Activated B cell treated with CpG ODN at 0.5 μM for 24 hours (primary cell): ENCODE measurements around the gene PWWP2B. TPM values are rescaled to one million over a fixed set of nuclear protein-coding genes. Genes with fewer than 3 reads are reported as not detected.

Source experiments
- ATAC-seq: fragments of 200-7000 bp; cut with Tn5 transposase; one replicate; pipeline ENCODE4 v1.10.0; 2021; ENCODE audit warnings: low read depth, mild to moderate bottlenecking, moderate library complexity
- CTCF ChIA-PET: fragments of 350-600 bp; sonication (Branson Sonifier 250); formaldehyde crosslinking; loops from one replicate; lab custom pipeline; 2021; ENCODE audit warnings: antibody characterized with exemption; lab: Charles Lee
- POLR2A ChIA-PET: fragments of 350-600 bp; sonication (Branson Sonifier 250); formaldehyde crosslinking; loops from one replicate; lab custom pipeline; 2021; ENCODE audit warnings: antibody characterized with exemption; lab: Charles Lee
- DNase-seq: peaks from one replicate; pipeline ENCODE4 v3.0.0; 2022
- H3K27ac Mint-ChIP-seq: one replicate; pipeline ENCODE4 v1.8.0; 2020; ENCODE audit warnings: mixed read lengths
- H3K27me3 Mint-ChIP-seq: one replicate; pipeline ENCODE4 v1.8.0; 2021; ENCODE audit warnings: mixed read lengths
- H3K36me3 Mint-ChIP-seq: one replicate; pipeline ENCODE4 v1.8.0; 2021; ENCODE audit warnings: low read depth, mixed read lengths
- H3K4me1 Mint-ChIP-seq: one replicate; pipeline ENCODE4 v1.8.0; 2021; ENCODE audit warnings: mixed read lengths
- H3K4me3 Mint-ChIP-seq: one replicate; pipeline ENCODE4 v1.8.0; 2020; ENCODE audit warnings: mild to moderate bottlenecking, mixed read lengths
- H3K9me3 Mint-ChIP-seq: one replicate; pipeline ENCODE4 v1.8.0; 2020; ENCODE audit warnings: mixed read lengths
- intact Hi-C: fragments of 100-400 bp; cut with micrococcal nuclease; formaldehyde crosslinking; loops from one replicate; pipeline ENCODE4 v1.15.1; 2024
- total RNA-seq: library from RNA; stranded (reverse); gene quantifications from 2 replicates; pipeline ENCODE4 v1.2.3, GENCODE V29; 2022
- TF ChIP-seq, protein P1 (sequence below): fragments of 200-600 bp; IDR thresholded peaks from one replicate; pipeline ENCODE4 v1.8.0; 2022; ENCODE audit warnings: antibody characterized with exemption, mild to moderate bottlenecking

PWWP2B gene
- total RNA-seq, 1 donor from 2014 or later: 13.4 TPM

DNA sequence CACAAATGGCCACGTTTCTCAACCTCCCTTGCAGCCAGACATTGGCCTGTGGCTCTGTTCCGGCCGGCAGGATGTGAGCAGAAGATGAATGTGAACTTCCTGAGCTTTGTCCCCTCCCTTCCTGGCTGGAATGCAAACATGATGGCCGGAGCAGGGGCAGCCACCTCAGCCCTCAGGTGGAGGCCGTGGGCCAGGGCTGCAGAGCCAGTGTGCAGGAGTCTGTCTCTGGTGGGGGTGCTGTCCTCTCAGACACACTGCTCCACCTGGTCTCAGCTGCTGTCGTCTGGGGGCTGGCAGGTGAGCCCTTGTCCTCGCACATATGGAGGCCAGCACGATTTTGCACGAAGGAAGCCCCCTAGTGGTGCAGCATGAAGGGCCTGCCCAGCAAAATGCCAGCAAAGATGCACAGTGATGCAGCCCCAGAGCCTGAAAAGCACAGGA is 25.3 kb upstream of the PWWP2B start:
- Mint-ChIP-seq H3K9me3 (no peaks in the 10 kb centered on the region), H3K27me3 (peaks cover 7% of the 10 kb centered on the region), H3K27ac (no peak overlapping the region), H3K4me3 (no peak overlapping the region), H3K36me3 (peaks cover 15% of the 10 kb centered on the region), H3K4me1 (no peaks in the 10 kb centered on the region)
- ChIA-PET CTCF (no interaction called here), POLR2A (interaction anchor here (0.7 kb wide), 1 partner anchor 18 kb away, joined by 3 read pairs; no protein-coding TSS in a partner anchor)
- ATAC-seq (no peak), DNase-seq (no peak)
- intact Hi-C loops: loop anchor here (5.0 kb wide), 1 partner anchor 149 kb away; no protein-coding TSS in a partner anchor
- TF ChIP-seq, protein P1, sequence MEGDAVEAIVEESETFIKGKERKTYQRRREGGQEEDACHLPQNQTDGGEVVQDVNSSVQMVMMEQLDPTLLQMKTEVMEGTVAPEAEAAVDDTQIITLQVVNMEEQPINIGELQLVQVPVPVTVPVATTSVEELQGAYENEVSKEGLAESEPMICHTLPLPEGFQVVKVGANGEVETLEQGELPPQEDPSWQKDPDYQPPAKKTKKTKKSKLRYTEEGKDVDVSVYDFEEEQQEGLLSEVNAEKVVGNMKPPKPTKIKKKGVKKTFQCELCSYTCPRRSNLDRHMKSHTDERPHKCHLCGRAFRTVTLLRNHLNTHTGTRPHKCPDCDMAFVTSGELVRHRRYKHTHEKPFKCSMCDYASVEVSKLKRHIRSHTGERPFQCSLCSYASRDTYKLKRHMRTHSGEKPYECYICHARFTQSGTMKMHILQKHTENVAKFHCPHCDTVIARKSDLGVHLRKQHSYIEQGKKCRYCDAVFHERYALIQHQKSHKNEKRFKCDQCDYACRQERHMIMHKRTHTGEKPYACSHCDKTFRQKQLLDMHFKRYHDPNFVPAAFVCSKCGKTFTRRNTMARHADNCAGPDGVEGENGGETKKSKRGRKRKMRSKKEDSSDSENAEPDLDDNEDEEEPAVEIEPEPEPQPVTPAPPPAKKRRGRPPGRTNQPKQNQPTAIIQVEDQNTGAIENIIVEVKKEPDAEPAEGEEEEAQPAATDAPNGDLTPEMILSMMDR: no peak

DNA sequence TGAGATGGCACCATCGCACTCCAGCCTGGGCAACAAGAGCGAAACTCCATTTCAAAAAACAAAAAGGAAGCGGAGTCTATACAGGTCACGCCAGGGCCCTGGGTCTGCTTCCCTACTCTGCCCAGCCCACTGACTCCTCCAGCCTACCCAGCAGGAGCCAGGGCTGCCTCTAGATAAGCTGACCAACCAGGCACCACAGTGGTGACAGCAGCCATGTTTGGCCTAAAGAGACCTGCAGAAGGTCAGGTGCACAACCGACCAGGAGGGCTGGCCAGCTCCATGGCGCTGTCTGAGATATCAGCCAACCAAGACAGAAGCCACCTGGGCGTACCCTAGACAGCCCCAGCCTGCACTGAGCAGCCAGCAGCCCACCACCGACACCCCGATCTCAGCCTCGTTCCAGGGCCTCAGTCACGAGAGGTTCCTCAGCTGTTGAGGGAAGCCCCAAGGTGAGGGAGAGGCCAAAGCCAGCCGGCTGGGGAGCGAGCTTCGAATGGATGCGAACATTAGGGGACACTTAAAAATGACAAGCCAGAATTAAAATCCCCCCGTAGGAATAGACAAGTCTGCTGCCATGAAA is 24.4 kb upstream of the PWWP2B start:
- DNase-seq: no peak
- intact Hi-C loops: loop anchor here (5.0 kb wide), 1 partner anchor 150 kb away; no protein-coding TSS in a partner anchor
- CTCF ChIA-PET: no interaction called here

DNA sequence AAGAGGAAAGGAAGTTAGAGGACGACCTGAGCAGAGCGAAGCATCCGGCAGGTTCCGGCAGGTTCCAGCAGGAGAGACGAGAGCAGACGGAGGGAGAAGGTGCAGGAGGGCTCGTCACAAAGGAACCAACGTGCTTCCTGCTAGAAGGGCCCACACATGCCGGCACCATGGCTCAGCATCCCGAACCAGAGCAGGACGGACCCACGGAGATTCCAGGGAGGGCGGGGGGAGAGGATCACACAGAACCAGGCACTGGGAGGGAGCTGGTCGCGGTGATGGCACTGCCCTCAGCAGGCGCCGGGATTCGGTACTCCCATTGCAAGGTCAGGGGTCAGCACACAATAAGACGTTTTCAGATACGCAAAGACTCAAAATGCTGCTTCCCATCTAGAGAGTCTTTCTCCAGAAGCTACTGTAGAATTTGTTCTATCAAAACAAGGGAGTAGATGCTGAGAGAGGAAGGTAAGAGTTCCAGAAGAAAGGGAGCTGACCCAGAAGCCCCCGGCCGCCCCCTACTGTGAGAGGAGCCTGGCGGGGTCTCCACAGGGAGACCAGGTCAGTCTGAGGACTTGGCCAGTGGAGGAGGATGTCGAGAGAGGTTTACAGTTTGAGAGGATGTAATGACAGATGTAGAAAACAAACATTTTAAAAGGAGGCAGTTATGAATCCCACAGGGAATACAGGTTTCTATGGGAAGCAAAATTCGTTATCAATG is 23.6 kb upstream of the PWWP2B start:
- ATAC-seq (no peak), DNase-seq (no peak)
- Mint-ChIP-seq H3K4me1 (no peaks in the 10 kb centered on the region), H3K4me3 (no peak overlapping the region), H3K27me3 (peaks cover 7% of the 10 kb centered on the region), H3K27ac (no peak overlapping the region), H3K36me3 (peaks cover 4% of the 10 kb centered on the region), H3K9me3 (no peaks in the 10 kb centered on the region)
- CTCF ChIA-PET: no interaction called here
- POLR2A ChIA-PET: no interaction called here
- intact Hi-C loops: loop anchor here (5.0 kb wide), 1 partner anchor 151 kb away; no protein-coding TSS in a partner anchor
- TF ChIP-seq, protein P1: no peak

More for the DNA sequence above, 24.4 kb upstream of the PWWP2B start:
- Mint-ChIP-seq H3K9me3 (no peaks in the 10 kb centered on the region), H3K4me3 (no peak overlapping the region), H3K27me3 (peaks cover 7% of the 10 kb centered on the region), H3K36me3 (peaks cover 7% of the 10 kb centered on the region), H3K4me1 (no peaks in the 10 kb centered on the region), H3K27ac (no peak overlapping the region)
- no peak for ATAC-seq
- POLR2A ChIA-PET: interaction anchor here (0.7 kb wide), 1 partner anchor 17 kb away, joined by 3 read pairs; no protein-coding TSS in a partner anchor
- TF ChIP-seq, protein P1: no peak

DNA sequence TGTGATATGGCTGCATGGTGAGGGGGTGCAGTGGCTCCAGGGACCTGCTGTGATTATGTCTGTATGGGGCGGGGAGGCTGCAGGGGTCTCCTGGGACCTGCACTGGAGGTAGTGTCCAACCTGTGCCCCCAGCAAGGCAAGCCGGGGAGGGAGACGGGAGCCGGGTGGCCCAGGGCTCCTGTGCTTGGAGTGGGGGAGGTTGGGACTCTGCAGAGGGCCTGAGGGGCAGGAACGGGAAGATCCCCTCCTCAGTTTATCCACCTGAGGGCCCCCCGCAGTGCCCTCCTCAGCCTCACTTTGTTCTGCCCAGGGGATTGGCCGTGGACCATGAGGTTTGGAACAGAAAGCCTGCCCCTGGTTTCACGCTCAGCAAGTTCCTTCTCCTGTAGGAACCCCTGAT is 22.8 kb upstream of the PWWP2B start:
- ATAC-seq (no peak), DNase-seq (no peak)
- TF ChIP-seq, protein P1: no peak
- ChIA-PET CTCF (no interaction called here), POLR2A (no interaction called here)
- Mint-ChIP-seq H3K4me3 (no peak overlapping the region), H3K4me1 (no peaks in the 10 kb centered on the region), H3K9me3 (no peaks in the 10 kb centered on the region), H3K27ac (no peak overlapping the region), H3K27me3 (peaks cover 7% of the 10 kb centered on the region), H3K36me3 (no peaks in the 10 kb centered on the region)
- intact Hi-C loops: loop anchor here (5.0 kb wide), 1 partner anchor 152 kb away; no protein-coding TSS in a partner anchor

DNA sequence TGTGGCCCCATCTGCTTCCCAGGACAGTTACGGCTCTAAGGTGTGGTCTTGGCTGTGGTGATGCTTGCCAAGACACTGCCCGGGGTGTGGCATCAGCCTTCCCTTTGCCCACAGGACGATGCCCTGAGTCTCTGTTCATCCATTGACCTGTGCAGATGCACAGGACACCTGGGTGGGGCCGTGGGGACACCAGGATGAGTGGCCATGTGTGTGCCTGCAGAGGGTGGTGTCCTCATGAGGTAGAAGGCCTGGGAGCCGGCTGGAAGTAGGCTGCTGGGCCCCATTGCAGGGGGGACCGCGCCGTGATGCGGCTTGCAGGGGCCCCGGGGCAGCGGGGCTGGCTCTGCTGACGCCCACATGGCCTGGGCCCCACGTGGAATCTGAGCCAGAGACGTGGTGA is 22.4 kb upstream of the PWWP2B start:
- Mint-ChIP-seq H3K27me3 (peaks cover 7% of the 10 kb centered on the region), H3K4me3 (no peak overlapping the region), H3K4me1 (no peaks in the 10 kb centered on the region), H3K36me3 (no peaks in the 10 kb centered on the region), H3K9me3 (no peaks in the 10 kb centered on the region), H3K27ac (no peak overlapping the region)
- POLR2A ChIA-PET: no interaction called here
- DNase-seq: no peak
- CTCF ChIA-PET: no interaction called here
- intact Hi-C loops: loop anchor here (5.0 kb wide), 1 partner anchor 152 kb away; no protein-coding TSS in a partner anchor
- no peak for ATAC-seq
- TF ChIP-seq, protein P1: no peak
